Measurements from ENCODE around the gene PPM1B. TPM values are rescaled to one million over a fixed set of nuclear protein-coding genes. Genes with fewer than 3 reads are reported as not detected.
"Not testable (repeated sequence)": the region's sequence is repeated elsewhere in the genome, so short reads cannot be mapped to it uniquely, and the experiment has no call there.

Gene PPM1B
- total RNA-seq, 1 donor from 2014 or later, result 56.2 TPM

- DNase-seq, result no peak
- Histone ChIP-seq H3K27me3 (ENCODE audit: low read depth) (no peaks in the 10 kb centered on the region), H3K9me3 (replicated peaks) (no peaks in the 10 kb centered on the region), H3K4me1 (peaks cover 23% of the 10 kb centered on the region), H3K36me3 (no peaks in the 10 kb centered on the region), H3K4me3 (no peak overlapping the region), H3K27ac (replicated peaks) (no peak overlapping the region)
- TF ChIP-seq, protein P1, sequence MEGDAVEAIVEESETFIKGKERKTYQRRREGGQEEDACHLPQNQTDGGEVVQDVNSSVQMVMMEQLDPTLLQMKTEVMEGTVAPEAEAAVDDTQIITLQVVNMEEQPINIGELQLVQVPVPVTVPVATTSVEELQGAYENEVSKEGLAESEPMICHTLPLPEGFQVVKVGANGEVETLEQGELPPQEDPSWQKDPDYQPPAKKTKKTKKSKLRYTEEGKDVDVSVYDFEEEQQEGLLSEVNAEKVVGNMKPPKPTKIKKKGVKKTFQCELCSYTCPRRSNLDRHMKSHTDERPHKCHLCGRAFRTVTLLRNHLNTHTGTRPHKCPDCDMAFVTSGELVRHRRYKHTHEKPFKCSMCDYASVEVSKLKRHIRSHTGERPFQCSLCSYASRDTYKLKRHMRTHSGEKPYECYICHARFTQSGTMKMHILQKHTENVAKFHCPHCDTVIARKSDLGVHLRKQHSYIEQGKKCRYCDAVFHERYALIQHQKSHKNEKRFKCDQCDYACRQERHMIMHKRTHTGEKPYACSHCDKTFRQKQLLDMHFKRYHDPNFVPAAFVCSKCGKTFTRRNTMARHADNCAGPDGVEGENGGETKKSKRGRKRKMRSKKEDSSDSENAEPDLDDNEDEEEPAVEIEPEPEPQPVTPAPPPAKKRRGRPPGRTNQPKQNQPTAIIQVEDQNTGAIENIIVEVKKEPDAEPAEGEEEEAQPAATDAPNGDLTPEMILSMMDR (IDR thresholded peaks at IDR 0.05; ENCODE audit: borderline replicate concordance), result no peak
- intact Hi-C loops (cut with micrococcal nuclease), result no loop called here
Measured at GRCh38 chr2:44201648-44202165, 33.0 kb downstream of the PPM1B start.

- H3K27ac ChIP-seq (replicated peaks), result no peak overlapping the region
- no peak overlapping the region for H3K4me3 ChIP-seq
- peaks cover 23% of the 10 kb centered on the region for H3K4me1 ChIP-seq
- no peak for DNase-seq
- intact Hi-C loops (cut with micrococcal nuclease), result no loop called here
- H3K36me3 ChIP-seq, result no peaks in the 10 kb centered on the region
- H3K27me3 ChIP-seq (ENCODE audit: low read depth), result no peaks in the 10 kb centered on the region
- TF ChIP-seq, protein P1 (IDR thresholded peaks at IDR 0.05; ENCODE audit: borderline replicate concordance), result no peak
- H3K9me3 ChIP-seq (replicated peaks), result no peaks in the 10 kb centered on the region
Measured at GRCh38 chr2:44203542-44203941, 34.9 kb downstream of the PPM1B start.

- peaks cover 23% of the 10 kb centered on the region for H3K4me1 ChIP-seq
- H3K9me3 ChIP-seq (replicated peaks), result peaks cover under 1% of the 10 kb centered on the region
- intact Hi-C loops (cut with micrococcal nuclease), result no loop called here
- peaks cover 12% of the 10 kb centered on the region for H3K36me3 ChIP-seq
- H3K4me3 ChIP-seq, result no peak overlapping the region
- no peaks in the 10 kb centered on the region for H3K27me3 ChIP-seq (ENCODE audit: low read depth)
- DNase-seq, result no peak
- TF ChIP-seq, protein P1 (IDR thresholded peaks at IDR 0.05; ENCODE audit: borderline replicate concordance), result no peak
- H3K27ac ChIP-seq (replicated peaks), result no peak overlapping the region
Measured at GRCh38 chr2:44205169-44205568, 36.5 kb downstream of the PPM1B start.

DNA sequence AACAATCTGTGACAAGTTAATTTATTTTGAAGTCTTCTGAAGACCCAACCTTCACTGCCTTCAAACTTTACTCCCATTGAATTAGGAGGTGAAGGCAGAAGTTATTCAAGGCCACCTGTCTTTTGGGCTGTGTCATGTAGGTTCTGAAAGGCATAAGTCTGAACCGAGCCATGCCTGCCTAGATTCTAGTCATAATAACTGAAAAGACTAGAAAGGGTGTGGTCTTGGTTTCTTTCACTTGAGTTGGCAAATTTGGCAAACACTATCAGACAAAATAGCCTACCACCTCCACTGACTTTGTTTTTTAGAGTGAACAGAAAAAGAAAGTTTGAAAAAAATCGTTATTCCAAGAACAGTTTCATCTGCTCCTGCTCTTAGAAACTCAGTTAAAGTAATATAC, 38.4 kb downstream of the PPM1B start:
- H3K36me3 ChIP-seq, result peaks cover 28% of the 10 kb centered on the region
- H3K27ac ChIP-seq (replicated peaks), result no peak overlapping the region
- TF ChIP-seq, protein P1 (IDR thresholded peaks at IDR 0.05; ENCODE audit: borderline replicate concordance), result no peak
- no peak overlapping the region for H3K4me3 ChIP-seq
- H3K9me3 ChIP-seq (replicated peaks), result peaks cover 5% of the 10 kb centered on the region
- no peak for DNase-seq
- H3K27me3 ChIP-seq (ENCODE audit: low read depth), result no peaks in the 10 kb centered on the region
- H3K4me1 ChIP-seq, result peaks cover 14% of the 10 kb centered on the region
- intact Hi-C loops (cut with micrococcal nuclease), result no loop called here

- H3K27ac ChIP-seq (replicated peaks); H3K4me3 ChIP-seq; H3K27me3 ChIP-seq (ENCODE audit: low read depth); H3K4me1 ChIP-seq; DNase-seq; H3K9me3 ChIP-seq (replicated peaks); intact Hi-C loops (cut with micrococcal nuclease): not testable (repeated sequence)
- peaks cover 31% of the 10 kb centered on the region for H3K36me3 ChIP-seq
Measured at GRCh38 chr2:44207648-44208047, 39.0 kb downstream of the PPM1B start.

DNA sequence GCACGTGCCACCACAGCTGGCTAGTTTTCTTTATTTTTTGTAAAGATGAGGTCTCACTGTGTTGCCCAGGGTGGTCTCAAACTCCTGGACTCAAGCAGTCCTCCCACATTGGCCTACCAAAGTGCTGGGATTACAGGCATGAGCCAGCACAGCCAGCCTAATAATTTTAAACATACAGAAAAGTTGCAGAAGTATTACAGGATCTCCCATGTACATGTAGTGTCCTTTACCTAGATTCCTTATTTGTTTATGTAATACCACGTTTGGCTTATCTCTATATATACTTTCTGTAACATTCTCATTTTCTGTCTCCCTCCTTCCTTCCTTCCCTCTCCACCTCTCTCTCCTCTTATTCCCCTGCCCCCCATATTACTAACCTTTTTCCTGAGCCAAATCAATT, 41.7 kb downstream of the PPM1B start:
- Histone ChIP-seq H3K36me3 (peaks cover 31% of the 10 kb centered on the region), H3K27ac (replicated peaks) (no peak overlapping the region), H3K27me3 (ENCODE audit: low read depth) (no peaks in the 10 kb centered on the region), H3K9me3 (replicated peaks) (peaks cover 5% of the 10 kb centered on the region), H3K4me1 (no peaks in the 10 kb centered on the region), H3K4me3 (no peak overlapping the region)
- intact Hi-C loops (cut with micrococcal nuclease), result no loop called here
- DNase-seq, result no peak
- TF ChIP-seq, protein P1 (IDR thresholded peaks at IDR 0.05; ENCODE audit: borderline replicate concordance), result no peak

All from left ventricle myocardium inferior (tissue), 1 donor.